Left hindlimb (tissue), 1 donor: Measurements from ENCODE around the gene RDH16.
A peak's percentile ranks its signal among the peaks of the same experiment; 100 is the strongest.

ENCODE experiments used
- DNase-seq: peaks from one replicate; pipeline ENCODE4 v3.0.0-alpha.2; 2018

RDH16 gene

GRCh38 chr12:56957229-56958052 is at the start of gene RDH16:
Gene RDH16, minus strand, starts transcription at chr12:56957608. Its CDS starts 146 bp downstream, at chr12:56957462.
- DNase-seq = no peak

GRCh38 chr12:57006809-57007475 is 49.5 kb upstream of the RDH16 start:
- no peak for DNase-seq

- DNase-seq = peak; percentile 67
Observed at GRCh38 chr12:57005980-57006808, 48.8 kb upstream of the RDH16 start, which contains the start of gene ZBTB39. Gene ZBTB39, minus strand, starts transcription at chr12:57006546. Its CDS starts 1,629 bp downstream, at chr12:57004917.

- no peak for DNase-seq
Observed at GRCh38 chr12:57004651-57005050, 47.2 kb upstream of the RDH16 start.

DNA sequence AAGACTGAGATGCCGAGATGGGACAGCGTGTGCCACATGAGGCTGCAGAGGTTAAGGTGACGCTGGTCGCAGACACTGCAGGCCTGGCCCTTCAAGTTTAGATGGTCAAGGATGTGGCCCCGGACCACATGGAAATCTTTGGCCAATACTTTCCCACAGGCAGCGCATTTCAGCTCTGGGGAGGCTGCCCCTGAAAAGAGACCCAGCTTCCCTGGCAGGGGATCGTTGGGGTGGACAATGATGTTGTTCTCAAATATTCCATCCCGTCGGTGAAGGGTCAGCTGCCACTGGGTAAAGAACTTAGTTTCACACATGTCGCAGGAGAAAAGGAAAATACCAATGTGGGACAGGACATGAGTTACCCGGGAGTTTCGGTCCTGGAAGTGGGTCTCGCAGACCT is 46.0 kb upstream of the RDH16 start:
- no peak for DNase-seq

DNA sequence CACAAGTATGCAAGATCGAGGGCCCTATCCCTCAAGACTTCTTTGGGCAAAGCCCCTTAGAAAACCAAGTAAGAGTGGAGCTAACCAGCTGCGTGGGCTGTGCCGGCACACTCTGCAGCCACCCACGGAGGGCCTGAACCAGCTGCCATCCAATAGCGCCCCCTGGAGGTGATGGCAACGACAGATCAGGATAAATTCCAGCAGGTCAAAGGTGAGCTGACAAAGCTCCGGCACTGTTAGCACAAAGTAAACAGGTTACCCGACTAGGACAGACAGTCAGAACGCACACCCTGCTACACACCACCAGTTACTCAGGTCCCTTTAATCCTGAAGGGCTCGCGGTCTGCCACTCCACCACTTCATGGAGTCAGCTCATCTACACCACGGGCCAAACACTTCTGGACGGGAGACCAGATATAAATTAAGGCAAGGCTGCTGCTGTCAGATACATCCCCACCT is 44.1 kb upstream of the RDH16 start:
- DNase-seq = no peak

GRCh38 chr12:57000393-57000792 is 43.0 kb upstream of the RDH16 start:
- no peak for DNase-seq

- DNase-seq = no peak
Observed at GRCh38 chr12:56999456-56999855, 42.0 kb upstream of the RDH16 start.

DNA sequence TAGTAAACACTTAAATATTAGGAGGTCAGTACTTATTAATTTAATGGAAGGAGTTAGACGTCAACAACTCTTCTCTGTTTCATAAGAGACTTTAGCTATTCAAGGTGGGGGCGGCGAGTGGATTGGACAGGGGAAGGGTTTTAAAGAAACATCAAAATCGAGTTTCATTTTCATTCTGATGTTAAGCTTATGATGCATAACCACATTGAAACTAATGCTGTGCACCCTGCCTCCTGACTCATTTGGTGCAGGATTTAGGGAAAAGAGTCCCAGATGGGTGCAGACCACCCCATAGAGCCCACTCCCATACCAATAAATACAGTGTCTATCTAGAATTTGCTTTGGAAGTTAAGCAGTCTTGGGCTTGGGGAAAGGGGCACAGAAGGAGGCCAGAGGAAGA is 41.6 kb upstream of the RDH16 start:
- no peak for DNase-seq

DNA sequence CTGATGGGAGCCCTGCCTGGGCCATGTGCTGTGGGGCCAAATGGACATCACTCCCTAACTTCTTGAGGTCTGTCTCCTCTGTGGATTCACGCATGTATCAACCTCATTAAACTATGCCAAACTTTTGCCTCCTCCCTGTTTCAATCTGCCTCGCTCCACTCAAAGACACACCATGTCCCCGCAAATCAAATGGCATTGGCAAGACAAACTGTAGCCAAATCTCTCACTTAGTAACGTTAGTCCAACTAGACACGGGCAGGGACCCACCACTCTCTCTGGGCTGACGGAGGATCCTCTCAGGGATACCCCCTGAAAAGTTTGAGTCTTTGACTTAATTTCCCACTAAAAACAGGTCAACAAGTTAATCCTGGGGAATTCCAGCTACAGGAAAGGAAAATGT is 40.9 kb upstream of the RDH16 start:
- DNase-seq = no peak

GRCh38 chr12:56996793-56997545 is 39.6 kb upstream of the RDH16 start:
- DNase-seq = no peak

DNA sequence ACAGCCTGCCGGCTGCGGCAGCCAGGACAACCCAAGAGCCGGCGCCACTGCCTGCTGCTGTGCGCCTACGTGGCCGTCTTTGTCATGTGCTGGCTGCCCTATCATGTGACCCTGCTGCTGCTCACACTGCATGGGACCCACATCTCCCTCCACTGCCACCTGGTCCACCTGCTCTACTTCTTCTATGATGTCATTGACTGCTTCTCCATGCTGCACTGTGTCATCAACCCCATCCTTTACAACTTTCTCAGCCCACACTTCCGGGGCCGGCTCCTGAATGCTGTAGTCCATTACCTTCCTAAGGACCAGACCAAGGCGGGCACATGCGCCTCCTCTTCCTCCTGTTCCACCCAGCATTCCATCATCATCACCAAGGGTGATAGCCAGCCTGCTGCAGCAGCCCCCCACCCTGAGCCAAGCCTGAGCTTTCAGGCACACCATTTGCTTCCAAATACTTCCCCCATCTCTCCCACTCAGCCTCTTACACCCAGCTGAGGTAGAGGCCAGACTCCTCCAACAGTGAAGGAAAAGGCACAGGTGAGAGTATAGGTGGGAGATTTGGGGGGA is 38.6 kb upstream of the RDH16 start:
- DNase-seq = no peak

- DNase-seq = no peak
Observed at GRCh38 chr12:56995201-56995929, 38.0 kb upstream of the RDH16 start.

DNA sequence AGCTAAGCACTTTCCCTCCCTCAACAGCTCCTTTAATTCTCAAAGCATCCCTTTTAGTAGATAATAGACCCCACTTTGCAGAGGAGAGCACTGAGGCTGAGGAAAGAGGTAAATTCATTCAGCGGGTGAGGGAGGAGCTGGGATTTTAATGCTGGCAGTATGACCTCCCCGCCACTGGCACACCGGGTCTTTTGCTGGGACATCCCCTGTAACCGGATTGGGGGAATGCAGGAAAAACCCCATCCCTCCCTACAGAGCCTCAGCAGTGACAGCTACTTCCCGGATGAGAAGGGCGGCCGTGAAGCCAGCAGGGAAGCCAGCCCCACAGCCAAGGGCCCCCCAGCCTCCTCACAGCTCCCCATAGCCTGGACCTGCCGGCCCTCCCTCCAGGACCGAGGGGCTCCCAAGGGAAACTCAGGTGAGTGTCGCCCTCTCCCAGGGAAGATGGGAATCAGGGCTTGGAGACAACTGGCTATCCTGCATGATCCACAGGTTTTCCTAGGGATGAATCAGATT is 36.9 kb upstream of the RDH16 start:
- no peak for DNase-seq

DNA sequence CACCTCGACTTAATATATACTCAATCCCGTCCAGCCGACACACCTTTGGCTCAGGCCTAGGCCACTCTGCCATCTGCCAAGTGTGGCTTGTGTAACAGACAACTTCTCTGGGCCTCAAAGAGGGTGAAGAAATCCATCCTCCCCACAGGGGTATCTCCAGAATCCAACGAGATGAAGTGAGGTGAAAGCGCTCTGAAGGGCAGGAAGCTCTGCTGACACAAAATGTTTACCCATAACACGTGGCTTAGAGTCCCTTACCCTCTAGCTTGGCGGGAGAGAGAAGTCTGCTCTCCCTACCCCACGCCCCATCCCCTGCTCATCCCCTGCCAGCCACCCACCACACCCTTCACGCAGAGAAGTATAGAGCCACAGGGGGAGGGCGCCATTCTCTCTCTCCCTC is 35.9 kb upstream of the RDH16 start:
- no peak for DNase-seq

DNA sequence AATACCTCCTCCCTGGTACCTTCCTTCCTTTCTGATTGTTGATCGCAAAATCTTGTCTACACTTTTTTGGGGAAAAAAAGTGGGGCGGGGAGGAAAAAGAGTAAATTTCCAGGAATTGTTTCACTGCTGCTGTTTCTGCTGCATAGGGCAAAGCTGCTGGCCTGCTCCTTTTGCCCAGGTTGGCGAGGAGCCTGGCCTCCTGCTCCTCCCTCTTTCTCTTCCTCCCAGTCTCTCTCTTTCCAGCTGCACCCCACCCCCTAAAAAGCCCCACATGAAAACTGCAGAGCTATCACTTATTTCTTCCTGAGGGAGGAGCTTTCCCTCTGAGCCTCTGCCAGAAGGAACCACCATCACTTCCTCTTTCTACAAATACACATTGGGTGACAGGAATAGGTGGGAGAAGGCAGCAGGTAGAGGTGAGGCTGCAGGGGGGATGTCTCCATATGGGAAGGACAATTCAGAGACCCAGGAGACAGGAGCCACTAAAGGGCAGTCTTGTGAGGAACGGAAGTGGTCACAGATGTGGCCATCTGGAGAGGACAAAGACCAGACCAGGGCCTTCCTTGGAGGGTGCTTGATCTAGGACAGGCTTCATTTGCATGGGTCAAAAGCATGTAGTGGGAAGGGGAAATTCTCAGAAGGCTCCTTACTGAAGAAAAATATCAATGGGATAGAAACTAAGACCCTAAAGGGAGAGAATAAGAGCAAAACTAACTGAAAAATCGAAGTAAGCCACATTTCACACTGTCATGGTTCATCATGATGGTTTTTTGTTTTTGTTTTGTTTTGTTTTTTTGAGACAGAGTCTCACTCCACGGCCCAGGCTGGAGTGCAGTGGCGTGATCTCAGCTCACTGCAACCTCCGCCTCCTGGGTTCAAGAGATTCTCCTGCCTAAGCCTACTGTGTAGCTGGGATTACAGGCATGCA is 34.2 kb upstream of the RDH16 start:
- no peak for DNase-seq

- DNase-seq = no peak
Observed at GRCh38 chr12:56990648-56991318, 33.4 kb upstream of the RDH16 start.

DNA sequence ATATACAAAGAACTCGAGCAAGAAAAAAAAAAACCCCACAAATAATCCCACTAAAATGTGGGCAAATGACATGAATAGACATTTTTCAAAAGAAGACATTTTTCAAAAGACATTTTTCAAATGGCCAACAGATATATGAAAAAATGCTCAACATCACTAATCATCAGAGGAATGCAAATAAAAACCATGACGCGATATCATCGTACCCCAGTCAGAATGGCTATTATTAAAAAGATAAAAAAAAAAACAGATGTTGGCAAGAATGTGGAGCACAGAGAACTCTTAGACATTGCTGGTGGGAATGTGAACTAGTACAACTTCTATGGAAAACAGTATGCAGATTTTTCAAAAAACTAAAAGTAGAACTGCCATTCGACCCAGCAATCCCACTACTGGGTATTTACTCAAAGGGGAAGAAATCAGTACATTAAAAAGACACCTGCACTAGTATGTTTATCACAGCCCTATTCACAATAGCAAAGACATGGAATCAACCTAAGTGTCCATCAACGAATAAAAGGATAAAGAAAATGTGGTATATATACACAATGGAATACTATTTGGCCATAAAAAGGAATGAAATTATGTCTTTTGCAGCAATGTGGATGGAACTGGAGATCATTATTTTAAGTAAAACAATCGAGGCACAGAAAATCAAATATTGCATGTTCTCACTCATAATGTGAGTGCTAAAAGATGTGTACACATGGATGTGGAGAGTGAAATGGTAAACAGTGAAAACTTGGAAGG is 32.6 kb upstream of the RDH16 start:
- DNase-seq = no peak
